HG02588 (cell line): ENCODE data around the gene GANC.

Source experiments
- ATAC-seq: cut with Tn5 transposase; IDR thresholded peaks from one replicate; pipeline ENCODE4 v1.9.1; 2021; ENCODE audit warnings: mild to moderate bottlenecking, moderate library complexity; ENCODE audit not compliant: unreplicated experiment

GANC gene

DNA sequence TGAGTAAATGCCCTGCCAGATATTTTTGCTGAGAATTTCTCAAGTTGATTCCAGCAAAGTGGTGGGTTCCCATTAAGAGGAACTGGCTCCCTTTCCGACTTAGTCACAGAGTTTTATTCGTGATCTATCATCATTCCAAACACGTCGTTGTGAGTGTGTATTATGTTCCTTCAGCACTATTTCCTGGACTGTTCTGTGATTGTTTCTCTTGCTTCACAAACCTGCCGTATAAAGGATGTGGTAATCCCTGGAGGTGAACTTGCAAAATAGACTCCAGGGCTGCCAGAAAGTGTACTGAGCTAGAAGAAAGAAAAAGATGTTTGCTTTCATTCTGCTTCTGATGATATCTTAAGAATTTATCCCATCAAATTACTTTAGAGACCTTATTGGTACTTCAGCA is 71.8 kb downstream of the GANC start:
- ATAC-seq, result no peak

DNA sequence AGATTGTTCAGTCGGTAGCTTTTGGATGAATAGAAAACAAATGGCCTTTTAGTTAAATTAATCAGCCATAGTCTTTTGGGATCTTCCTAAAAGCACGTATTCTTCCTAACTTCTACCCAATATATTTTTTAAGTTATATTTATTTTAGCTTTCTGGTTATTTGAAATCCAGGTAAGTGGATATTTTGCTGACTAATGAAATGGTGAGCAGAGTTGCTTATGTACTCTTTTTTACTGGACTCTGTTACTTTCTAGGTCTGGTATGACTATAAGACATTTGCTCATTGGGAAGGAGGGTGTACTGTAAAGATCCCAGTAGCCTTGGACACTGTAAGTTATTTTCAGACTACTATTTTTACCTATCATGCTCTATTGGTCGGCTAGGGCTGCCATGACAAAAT is 72.5 kb downstream of the GANC start:
- ATAC-seq, result no peak

DNA sequence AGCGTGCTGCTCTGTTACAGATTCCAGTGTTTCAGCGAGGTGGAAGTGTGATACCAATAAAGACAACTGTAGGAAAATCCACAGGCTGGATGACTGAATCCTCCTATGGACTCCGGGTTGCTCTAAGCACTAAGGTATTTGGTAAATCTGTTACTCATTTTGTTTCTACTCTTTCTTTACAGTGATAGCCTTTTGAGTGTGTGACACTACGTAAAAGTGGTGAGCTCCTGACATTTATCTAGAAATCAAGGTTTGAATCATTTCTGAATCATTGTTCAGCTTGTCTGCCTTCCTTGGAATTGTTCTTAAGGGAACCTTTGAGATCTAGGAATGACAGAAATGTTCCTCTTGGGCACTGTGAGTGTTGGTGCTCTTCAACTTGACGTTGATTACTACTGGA is 75.1 kb downstream of the GANC start:
- ATAC-seq, result no peak

DNA sequence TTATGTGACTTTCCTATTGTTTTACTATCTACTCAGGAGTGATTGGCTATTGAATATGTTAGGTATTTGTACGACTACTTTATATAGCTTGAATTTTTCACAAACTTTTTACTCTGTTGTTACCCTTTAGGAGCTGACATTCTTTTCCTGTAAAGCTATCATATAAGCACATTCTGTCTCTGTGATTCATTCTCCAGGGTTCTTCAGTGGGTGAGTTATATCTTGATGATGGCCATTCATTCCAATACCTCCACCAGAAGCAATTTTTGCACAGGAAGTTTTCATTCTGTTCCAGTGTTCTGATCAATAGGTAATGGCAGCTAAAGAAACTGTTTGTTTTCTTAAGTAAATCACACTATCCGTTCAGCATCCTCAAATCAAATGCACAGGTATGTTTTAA is 76.2 kb downstream of the GANC start:
- ATAC-seq, result no peak

DNA sequence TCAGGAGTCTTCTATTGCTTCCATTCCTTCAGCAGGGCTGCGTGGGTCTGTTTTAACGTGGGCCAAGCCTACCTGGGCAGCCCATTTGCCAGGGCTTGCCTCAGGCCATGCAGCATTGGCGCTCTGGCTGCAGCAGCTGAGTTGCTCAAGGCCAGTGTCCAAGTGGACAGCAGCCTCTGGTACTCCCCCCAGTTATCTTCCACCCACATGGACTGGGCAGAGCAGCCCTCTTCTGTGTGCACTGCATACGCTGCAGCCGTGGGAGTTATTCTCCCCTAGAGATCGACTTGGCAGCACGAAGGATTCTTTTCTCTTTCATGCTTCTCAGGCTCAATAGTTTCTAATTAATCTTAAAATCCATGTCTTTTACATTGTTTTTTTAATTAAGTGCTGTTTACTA is 79.4 kb downstream of the GANC start:
- no peak for ATAC-seq

DNA sequence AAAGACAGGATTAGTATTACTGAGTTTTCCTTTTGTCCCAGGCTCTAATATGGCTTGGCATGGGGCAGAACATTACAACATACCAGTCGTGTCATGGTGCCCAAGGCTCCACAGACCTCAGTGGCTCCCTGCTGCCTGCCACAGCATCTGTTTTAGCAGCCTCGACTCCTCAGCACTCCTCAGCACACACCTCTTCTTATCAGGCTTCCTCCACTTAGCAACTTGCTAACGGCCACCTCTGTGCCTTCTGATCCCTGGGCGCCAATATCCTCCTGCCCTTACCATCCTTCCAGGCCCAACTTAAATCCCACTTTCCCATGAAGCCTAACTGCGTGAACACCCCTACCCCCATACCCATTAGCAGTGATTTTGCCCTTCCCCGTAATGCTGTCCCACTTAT is 80.1 kb downstream of the GANC start:
- no peak for ATAC-seq

DNA sequence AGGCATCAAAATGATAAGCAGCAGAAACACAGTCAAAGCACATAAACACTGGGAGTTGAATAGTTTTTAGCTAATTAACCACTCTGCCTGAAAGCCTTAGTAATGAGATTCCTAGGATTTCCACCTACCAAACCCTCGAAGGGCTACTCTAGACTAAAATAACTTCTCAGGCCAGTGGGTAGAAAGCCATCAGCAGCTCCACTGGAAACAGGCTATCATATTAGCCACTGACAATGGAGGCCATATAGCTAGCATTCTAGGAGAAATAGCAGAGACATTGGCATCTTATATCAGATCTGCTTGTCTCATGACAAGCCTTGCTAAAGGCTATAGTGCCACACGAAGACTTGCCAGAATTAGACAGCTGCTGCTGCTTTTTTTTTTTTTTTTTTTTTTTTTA is 81.8 kb downstream of the GANC start:
- no peak for ATAC-seq

DNA sequence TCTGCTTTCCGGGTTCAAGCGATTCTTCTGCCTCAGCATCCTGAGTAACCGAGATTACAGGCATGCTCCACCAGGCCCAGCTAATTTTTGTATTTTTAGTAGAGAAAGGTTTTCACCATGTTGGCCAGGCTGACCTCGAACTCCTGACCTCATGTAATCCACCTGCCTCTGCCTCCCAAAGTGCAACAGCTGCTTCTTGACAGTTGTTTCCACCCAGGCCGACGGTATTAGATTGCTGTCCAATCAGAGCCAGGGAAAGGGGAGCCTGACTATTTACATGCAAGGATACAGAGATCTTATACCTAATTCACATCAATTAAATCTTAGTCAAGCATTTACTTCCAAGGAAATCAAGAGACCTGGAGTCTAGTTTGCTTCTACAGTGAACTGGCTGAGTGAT is 82.3 kb downstream of the GANC start:
- no peak for ATAC-seq

DNA sequence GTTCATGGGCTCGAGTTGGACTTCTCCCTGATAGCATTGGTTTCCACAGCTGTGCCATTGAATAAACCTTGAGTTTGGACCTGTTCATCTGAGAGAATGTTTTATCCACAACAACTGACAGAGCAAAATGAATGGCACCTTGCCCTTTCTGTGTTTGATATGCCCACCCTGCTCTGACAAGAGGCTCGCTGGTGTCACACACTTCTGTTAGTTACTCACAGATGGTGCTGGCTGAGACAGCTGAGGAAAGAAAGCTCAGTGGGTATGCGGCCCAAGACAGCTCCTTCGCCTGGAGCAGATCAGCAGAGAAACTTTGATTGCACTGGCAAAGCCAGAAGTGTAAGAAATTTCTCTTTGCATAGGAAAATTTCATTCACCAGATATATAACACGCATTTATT is 83.8 kb downstream of the GANC start:
- no peak for ATAC-seq

DNA sequence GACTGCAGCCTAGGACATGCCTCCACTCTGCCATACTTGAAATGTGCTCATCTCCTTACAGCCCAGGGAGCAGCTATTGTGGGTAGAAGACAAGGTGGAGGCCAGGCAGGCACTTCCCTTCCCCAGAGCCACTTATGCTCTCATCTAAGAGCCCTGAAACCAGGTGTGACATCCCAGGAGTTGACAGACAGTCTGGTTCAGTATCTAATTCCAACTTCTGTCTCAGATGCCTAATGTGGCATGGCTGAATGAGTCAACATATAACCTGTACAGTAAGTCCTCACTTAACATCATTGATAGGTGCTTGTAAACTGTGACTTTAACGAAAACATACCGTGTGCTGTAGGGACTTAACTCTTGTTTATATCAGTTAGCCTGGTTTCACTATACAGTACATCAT is 85.1 kb downstream of the GANC start:
- no peak for ATAC-seq

DNA sequence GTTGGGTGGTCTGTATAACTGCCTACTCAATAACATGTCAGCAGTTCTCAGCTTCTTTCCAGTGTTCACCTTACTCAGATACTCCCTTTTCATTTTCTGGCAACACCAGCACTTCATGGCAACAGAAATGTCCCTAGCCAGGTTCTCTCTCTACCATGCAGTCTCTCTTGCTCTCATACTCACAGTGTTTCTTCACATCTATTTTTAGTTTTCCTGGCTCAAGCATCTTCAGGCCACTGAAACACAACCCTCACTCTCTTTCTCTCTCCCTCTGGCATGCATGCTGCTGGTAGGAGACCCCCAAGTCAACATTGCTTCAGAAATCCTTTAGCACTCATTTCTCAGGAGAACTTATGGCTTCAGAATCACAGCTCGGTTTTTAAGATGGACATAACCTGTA is 86.2 kb downstream of the GANC start, which contains the start of gene CAPN3:
Gene CAPN3, plus strand, starts transcription at position 253 of the 400 bp plus-strand sequence. CDS start 305 bp downstream, outside the sequence.
- no peak for ATAC-seq

DNA sequence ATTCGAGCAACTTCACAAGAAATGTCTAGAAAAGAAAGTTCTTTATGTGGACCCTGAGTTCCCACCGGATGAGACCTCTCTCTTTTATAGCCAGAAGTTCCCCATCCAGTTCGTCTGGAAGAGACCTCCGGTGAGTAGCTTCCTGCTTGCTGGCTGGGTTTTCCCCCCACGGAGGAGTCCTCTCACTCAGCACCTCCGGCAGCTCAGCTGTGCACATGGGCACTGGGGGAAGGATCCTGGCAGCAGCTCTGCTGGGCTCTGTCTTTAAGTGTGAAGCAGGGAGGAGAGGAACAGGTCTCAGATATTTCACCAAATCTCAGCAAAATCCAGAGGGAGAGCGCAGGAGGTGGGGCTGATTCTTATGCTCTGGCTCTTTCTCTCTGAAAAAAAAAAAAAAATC is 87.0 kb downstream of the GANC start:
- no peak for ATAC-seq

DNA sequence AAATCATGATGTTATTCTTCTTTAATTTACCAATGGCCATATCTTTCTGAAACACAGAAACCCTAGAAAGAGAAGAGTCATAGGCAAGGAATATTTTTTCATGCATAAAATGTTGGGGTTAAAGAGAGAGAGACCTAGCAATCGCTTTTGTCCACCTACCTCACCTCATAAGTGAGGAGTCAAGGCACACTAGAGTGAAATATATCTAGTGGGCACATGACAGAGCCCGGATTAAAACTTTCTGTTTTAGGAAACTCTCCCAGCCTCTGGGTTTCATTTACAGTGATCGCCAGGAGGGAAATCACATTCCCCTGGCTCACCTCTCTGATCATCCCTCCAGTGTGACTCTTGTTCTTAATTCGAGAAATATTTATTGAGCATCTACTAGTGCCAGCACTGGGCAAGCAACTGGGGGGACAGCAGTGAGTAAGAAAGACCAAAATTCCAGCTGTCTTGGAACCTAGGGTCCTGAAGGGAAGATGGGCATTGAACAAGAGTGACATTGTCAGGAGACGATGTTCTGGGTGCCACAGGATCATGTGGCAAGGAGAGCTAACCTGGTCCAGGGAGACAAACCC is 87.6 kb downstream of the GANC start:
- no peak for ATAC-seq

DNA sequence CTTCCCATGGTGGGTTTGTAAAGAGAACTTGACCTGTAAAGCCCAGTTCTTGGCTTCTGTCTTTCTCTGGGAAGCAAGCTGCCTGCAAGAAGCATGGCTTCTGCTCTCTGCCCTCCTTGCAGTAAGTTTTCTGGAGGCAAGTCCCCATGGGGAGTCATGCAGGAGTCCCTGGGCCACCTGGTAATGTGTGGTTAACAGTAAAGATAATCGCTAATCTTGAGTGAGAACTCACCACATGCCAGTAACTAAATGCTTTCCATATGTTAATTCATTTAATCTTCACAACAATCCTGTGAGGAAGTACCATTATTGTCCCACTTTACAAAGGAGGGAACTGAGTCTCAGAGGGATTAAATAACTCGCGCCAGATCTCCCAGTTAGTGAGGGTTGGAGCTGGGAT is 90.5 kb downstream of the GANC start:
- ATAC-seq, result no peak

DNA sequence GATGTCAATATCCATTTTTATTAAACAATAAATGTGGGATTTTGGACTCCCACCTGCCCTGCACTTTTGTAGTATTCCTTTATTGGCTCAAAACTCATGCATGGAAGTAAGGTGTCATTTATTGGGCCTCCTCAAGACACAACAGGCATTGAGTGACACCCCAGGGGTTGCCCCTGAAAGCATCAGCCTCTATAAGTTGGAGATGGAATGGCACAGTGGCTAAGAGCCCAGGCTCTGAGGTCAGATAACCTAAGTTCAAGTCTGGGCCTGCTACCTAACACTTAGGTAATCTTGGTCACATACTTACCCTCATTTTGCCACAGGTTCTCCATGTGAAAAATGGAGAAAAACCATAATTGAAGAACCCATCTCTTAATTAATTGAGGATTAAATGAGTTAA is 90.9 kb downstream of the GANC start:
- ATAC-seq, result no peak

DNA sequence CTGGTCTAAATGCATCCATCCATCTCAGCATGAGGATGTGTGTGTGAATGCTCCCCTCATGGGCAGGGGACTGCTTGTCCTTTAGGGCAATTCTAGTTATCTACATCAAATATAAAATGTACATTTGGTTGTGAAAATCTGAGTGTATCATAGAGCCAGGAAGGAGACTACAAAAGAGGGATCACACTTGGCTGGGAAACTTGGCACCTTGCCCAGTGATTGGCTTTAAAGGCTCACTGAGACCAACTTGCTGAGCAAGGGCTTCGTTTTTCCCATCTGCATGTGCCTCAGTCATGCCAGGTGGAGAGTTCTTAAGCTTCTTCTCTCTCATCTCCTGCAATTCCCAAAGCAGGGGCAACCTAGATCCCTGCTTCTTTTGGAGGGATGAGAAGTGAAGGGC is 91.5 kb downstream of the GANC start:
- no peak for ATAC-seq

DNA sequence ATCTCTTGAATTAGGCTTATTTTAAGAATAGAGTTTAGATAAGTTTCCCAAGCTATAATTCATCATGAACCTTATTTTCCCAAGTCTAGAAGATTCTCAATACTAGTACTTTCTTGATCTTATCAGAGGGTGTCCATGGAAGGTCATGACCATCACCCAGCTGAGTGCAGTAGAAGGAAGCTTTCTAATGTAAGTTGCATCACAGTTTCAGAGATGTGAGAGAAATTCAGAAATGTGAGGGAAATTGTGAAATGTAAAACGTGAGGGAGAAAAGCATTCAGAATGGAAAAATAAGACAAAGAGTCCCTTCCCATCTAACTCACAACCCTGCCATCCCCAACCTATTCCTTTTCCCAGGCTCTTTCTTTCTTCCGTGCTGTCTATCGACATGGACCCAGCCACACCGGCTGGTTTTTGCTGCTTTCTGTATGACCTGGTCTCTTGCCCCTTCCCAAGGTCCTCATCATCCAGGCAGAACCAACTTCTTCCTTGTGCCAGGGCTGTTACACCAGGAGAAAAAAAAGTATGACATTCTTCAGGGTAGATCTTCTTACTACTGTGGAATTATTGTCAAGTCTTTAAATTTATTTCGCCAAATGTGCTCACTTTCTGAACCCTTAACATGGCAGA is 93.0 kb downstream of the GANC start:
- ATAC-seq, result no peak

DNA sequence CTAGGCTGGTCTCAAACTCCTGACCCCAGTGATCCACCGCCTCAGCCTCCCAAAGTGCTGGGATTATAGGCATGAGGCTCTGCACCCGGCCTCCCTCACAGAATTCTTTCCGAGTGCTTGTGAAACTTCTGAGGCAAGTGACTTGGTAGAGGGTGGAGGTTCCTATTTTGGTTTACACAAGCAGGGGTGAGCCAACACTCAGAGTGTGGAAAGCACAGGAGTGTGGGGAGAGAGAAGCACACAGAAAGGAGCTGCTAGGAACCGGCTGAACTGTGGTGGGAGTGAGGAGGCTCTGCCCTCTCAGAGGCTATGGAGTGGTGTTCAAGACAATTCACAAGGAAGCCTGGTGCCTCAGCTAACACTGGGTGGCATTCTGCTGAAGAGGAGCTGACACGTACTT is 94.0 kb downstream of the GANC start:
- ATAC-seq, result no peak

DNA sequence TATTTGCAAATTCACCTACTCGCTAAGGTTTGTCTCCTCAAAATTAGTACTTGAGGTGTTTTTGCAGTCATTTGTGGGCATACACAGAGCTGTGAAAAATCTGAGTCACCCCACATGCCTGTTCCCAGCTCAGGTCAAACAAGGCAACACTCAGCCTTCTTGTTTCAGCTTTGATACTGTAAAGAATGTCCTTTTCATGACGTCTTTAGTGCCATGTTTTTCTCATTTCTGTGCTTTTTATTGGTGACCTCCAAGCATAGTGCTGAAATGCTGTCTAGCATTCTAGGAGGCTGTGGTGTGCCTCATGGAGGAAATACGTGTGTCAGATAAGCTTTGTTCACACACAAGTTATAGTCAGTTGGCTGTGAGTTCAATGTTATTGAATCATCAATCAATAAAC is 95.1 kb downstream of the GANC start:
- ATAC-seq, result no peak

DNA sequence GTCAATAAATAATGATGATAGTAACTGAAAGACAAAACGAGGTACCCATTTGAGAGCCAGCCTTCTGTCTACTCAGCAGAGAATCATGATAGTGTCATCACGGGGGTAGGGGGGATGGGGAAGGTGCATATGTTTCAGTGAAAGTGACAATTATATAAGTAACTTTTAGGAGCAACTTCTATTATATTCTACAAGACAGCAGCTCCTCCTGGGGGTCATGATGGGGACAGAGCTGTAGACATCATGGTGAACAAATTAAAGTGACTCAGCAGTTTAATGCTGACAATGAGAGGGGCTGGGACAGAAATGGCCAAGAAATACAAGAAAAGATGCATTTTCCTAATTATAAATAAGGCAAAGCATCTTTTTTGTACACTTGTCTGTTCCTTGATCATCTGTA is 98.1 kb downstream of the GANC start:
- no peak for ATAC-seq

DNA sequence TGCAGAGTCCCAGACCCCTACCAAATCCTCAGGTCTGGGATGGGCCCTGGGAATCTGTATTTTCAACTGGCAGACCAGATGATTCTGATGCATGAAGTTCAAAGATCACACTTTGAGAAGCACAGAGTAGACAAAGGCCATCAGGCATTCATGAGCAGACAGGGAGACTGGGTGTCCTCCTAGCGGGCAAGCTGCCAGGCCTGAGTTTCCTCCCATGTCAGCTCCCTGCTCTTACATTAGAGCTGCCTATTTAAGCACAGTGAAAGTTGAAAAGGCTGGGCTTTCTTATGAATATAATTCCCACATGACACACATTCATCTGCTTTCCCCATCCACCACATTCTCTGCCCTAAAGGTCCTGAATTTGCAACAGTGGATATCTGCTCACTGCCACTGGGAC is 100.3 kb downstream of the GANC start:
- ATAC-seq, result no peak

DNA sequence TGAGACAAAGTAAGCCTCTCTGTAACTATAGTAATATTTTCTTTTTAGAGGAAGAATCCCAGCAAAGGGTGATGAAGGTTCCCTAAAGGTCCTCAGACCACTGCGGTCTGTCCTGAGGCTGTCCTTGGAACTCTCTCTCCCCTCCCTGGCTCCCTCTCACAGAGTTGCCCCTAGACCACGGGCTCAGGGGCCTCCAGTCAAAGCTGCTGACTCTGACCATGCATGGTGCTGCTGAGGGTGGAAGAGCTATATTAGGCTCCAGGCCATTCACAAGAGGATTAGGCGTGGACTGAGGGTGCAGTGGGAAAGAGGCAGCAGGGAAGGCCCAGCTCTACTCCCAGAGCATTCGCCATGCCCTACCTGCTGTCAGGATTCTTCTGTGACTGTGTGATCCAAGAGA is 100.9 kb downstream of the GANC start:
- no peak for ATAC-seq

DNA sequence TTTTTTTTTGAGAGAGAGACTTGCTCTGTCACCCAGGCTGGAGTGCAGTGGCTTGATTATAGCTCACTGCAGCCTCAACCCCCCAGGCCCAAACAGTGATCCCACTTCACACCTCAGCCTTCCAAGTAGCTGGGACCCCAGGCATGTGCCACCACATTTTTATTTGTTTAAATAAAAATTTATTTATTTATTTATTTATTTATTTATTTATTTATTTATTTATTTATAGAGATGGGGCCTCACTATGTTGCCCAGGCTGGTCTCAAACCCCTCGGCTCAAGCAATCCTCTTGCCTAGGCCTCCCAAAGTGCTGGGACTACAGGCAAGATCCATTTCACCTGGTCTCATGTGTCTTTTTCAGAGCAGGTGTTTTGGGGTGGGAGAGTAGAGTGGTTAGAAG is 101.8 kb downstream of the GANC start:
- no peak for ATAC-seq
